PFSK-1 (cell line): Measurements from ENCODE around the gene AATF.

Source experiments
- FOXP2 ChIP-seq: optimal IDR thresholded peaks from 2 replicates; pipeline ENCODE3; 2011; ENCODE audit warnings: borderline replicate concordance, control low read depth, inconsistent platforms; ENCODE audit not compliant: insufficient read depth; ENCODE audit errors: extremely low read length, extremely low read depth
- POLR2AphosphoS5 ChIP-seq: IDR thresholded peaks from 2 replicates; pipeline ENCODE4 v1.6.1; 2012; ENCODE audit warnings: low read depth, mild to moderate bottlenecking, control low read depth, low read length, moderate library complexity
- REST ChIP-seq, 2 experiments: IDR thresholded peaks; 2 replicates each; pipeline versions ENCODE4 v1.6.1 to v1.8.0; 2011 to 2012; ENCODE audit warnings: low read depth in 2 of 2, low read length in 2 of 2, control low read depth in 1 of 2, inconsistent platforms in 1 of 2, mild to moderate bottlenecking in 1 of 2, moderate library complexity in 1 of 2; ENCODE audit not compliant: insufficient read depth in 1 of 2
- SIN3A ChIP-seq: IDR thresholded peaks from 2 replicates; pipeline ENCODE4 v1.6.1; 2012; ENCODE audit warnings: mild to moderate bottlenecking, low read length, moderate library complexity, borderline replicate concordance; ENCODE audit not compliant: insufficient read depth
- TAF1 ChIP-seq: IDR thresholded peaks from 2 replicates; pipeline ENCODE4 v1.6.1; 2012; ENCODE audit warnings: low read length, control low read depth, borderline replicate concordance; ENCODE audit not compliant: insufficient read depth

The AATF gene

GRCh38 chr17:36919407-36919968 is 29.3 kb upstream of the AATF start:
- TF ChIP-seq SIN3A (no peak), REST (IDR thresholded peaks at IDR 0.05; ENCODE audit: insufficient read depth in 1 of 2, low read depth in 2 of 2, low read length in 2 of 2) (no peak), TAF1 (no peak), POLR2AphosphoS5 (no peak), FOXP2 (no peak)

DNA sequence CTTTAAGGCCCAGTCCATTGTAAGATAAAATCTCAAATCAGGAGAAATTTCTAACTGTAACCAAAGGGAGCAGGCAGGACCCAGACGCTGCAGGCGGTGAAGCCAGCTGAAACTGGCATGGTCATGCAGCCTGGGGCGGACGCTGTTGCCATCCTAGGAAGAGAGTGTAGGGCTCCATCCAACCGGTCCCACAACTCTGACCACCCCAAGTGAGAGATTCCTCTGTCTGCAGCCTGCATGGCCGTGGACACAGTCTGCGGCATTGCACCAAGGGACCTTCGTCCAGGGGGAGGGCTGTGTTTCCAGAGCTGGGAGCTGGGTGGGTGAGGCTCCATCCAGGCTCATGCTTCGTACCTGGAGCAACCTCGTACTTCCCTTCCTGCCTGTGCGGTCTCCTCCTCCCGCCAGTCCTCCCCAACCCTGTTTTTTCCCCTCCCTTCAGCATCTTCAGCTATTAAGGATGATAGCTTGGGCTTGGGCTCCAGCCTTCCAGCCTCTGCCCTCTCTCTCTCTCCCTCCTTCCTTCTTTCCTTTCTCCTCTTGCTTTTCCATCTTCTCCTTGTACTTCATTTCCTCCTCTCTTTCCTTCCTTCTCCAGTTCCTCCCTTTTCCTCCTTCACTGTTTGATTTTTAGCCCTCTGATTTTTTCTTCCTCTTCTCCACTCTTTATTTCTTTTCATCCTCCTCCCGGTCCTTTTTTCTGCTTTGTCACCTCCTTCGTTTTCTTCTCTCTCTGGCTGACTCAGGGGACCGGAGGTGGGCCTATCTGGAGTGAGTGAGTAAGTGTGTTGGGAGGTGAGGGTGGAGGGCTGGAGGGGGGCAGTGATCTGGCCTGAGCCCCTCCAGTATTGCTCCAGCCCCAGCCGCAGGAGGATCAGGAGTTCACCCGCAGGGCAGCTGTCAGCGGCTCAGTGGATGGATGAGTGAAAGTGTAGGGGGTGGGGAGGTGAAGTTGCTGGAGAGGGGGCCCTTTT is 28.4 kb upstream of the AATF start:
- TF ChIP-seq SIN3A (no peak), TAF1 (no peak), REST (IDR thresholded peaks at IDR 0.05; ENCODE audit: insufficient read depth in 1 of 2, low read depth in 2 of 2, low read length in 2 of 2) (no peak), FOXP2 (no peak), POLR2AphosphoS5 (no peak)

DNA sequence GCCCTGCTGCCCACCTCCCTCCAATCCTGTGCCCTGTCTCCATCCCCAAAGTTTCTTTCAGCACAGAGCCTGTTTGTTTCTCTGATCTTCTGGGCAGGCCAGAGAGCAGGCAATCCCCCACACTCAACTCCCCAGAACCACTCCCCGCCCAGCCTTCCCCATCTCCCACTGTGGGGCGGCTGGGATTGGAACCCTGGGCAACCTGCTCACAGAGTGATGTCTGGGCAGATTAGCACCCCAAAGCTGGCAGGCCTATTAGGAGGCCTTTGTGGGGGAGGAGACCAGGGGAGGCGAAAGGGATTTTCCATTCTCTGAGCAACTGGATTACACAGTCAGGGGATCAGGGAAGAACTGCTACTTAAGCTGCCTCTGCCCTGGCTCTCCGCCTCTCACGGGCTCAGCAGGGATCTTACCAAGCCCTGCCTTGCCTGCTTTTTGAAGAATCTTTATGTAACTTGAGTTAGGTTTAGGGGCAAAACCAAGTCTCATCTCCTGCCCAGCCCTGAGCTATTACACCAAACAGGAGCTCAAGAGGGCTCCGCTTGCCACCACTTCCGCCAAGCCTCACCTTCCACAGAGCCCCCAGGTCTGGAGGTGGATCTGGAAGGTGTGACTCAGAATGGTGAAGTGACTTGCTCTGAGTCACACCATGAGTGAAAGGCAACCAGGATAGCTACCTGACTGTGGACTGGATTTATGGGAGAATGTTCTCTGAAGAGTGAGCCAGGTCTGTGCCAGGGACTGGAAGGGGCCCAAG is 27.5 kb upstream of the AATF start:
- TF ChIP-seq POLR2AphosphoS5 (no peak), REST (IDR thresholded peaks at IDR 0.05; ENCODE audit: insufficient read depth in 1 of 2, low read depth in 2 of 2, low read length in 2 of 2) (no peak), FOXP2 (no peak), TAF1 (no peak), SIN3A (no peak)

DNA sequence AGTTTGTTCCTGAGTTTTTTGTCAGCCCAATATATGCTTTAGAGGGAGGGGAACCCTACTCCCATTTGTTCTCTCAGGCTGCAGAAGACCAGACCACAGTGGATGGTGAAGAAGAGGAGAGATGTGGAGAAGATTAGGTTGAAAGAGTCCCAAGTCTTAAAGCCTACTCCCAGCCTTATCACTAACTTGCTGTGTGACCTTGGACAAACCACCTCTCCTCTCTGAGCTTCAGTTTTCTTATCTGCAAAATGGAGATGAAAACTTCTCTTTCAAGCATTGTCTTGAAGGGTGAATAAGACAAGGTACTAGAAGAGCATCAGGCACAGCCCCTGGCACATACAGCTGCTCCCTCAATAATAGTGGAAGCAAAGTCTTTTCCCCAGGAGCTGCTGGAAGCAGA is 26.6 kb upstream of the AATF start:
- TF ChIP-seq TAF1 (no peak), FOXP2 (no peak), SIN3A (no peak), POLR2AphosphoS5 (no peak)

DNA sequence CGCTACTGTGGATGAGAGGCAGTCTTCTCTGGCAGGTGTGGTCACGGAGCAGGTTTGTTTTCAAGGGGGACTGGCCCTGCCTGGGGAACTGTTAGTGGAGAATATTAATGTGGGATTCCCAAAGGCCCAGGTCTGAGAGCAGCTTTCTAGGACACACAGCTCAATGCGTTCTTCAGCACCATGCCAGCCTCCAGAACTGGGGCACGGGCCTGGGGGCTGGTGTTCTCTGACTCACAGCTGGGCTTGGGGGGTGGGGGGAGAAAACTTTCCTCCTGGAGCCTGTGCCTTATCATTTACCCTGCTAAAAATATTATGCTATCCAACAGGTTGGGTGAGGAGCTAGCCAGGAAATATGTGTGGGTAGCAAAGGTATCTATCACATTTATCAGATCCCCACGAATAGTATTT is 24.9 kb upstream of the AATF start:
- TF ChIP-seq POLR2AphosphoS5: no peak
- no peak for TF ChIP-seq REST (IDR thresholded peaks at IDR 0.05; ENCODE audit: insufficient read depth in 1 of 2, low read depth in 2 of 2, low read length in 2 of 2)
- no peak for TF ChIP-seq TAF1
- TF ChIP-seq FOXP2: no peak
- no peak for TF ChIP-seq SIN3A
